ENCODE measurements around the gene CALN1. TPM values are rescaled to one million over a fixed set of nuclear protein-coding genes. Genes with fewer than 3 reads are reported as not detected.

The CALN1 gene
- total and polyA plus RNA-seq, 9 of the 15 experiments (the other 6 are each of a cell fraction or from before 2014, with no cell fraction given) = 1.4 to 7.5 (median 3.3) TPM

DNA sequence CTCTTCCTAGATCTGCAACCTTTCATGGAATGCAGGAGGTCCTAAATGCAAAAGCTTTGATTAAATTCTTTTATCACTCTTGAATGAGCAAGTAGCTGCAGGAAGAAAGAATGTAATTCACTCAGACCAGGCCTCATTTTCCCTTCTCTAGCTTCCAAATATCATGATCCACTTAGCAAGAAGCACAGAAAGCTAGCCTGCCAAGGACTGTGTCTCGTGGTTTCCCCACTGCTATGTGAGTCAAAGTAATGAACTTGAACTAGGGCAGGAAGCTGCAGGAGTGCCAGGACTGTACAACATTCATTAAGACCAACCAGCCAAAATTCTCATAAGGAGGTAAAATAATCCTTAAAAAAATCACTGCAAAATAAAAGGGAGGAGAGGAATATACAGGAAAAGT is 379.2 kb downstream of the CALN1 start:
- H3K9me3 ChIP-seq (replicated peaks; ENCODE audit: control insufficient read depth, insufficient read depth, low read depth, low read length) = no peaks in the 10 kb centered on the region
- in situ Hi-C loops (cut with MboI) = no loop called here
- POLR2A ChIA-PET = interaction anchor here (0.6 to 0.7 kb wide), 2 partner anchors 126 to 1870 kb away, joined by 3 to 4 read pairs; no protein-coding TSS in a partner anchor

GRCh38 chr7:72030994-72031667 is 381.0 kb downstream of the CALN1 start:
- DNase-seq (ENCODE audit: extremely low read depth in 1 of 4, low spot score in 3 of 4) (no peak), ATAC-seq (no peak), FAIRE-seq (no peak)
- BruUV-seq (replicated peaks) = no TSS peak
- H3K36me3 ChIP-seq (ENCODE audit: control insufficient read depth, insufficient read depth, low read length) = no peaks in the 10 kb centered on the region
- H3K4me1 ChIP-seq (replicated peaks in 1 of 2; ENCODE audit: control insufficient read depth in 2 of 2, insufficient read depth in 2 of 2, low read length in 2 of 2) = no peaks in the 10 kb centered on the region
- no peak overlapping the region for H3K9ac ChIP-seq (ENCODE audit: insufficient read depth in 1 of 2, low read depth in 2 of 2, low read length in 2 of 2)
- no peak overlapping the region for H3K4me3 ChIP-seq
- H3K27me3 ChIP-seq (ENCODE audit: control insufficient read depth in 2 of 2, insufficient read depth in 2 of 2, low read length in 2 of 2) = no peaks in the 10 kb centered on the region
- 10% methylated on average over 4 of the region's 4 CpGs for WGBS (ENCODE audit: insufficient coverage, low coverage, missing lambda C conversion rate)
- ChIA-PET CTCF (ENCODE audit: low intra/inter-chr PET ratio) (no interaction called here), POLR2A (no interaction called here)
- no peaks in the 10 kb centered on the region for H3K9me3 ChIP-seq (replicated peaks; ENCODE audit: control insufficient read depth, insufficient read depth, low read depth, low read length)
- no peak overlapping the region for H3K27ac ChIP-seq (ENCODE audit: extremely low read depth, low read depth, low read length)
- H3K79me2 ChIP-seq (ENCODE audit: control insufficient read depth, insufficient read depth, low read length) = no peaks in the 10 kb centered on the region
- in situ Hi-C loops (cut with MboI) = no loop called here
- intact Hi-C loops (cut with micrococcal nuclease) = no loop called here
- no peaks in the 10 kb centered on the region for H3K9me1 ChIP-seq (ENCODE audit: control insufficient read depth, insufficient read depth, low read length)
- no peak overlapping the region for H3K4me2 ChIP-seq (ENCODE audit: insufficient read depth, low read length)
- no peak overlapping the region for H2AFZ ChIP-seq (ENCODE audit: low read depth, low read length)
- H4K20me1 ChIP-seq (replicated peaks; ENCODE audit: control insufficient read depth, insufficient read depth, low read length) = no peaks in the 10 kb centered on the region
- TF ChIP-seq ETV1 (tag; conservative IDR thresholded peaks at IDR 0.05; ENCODE audit: low read depth) (no peak), ELF4 (CRISPR knock-in tag; IDR thresholded peaks at IDR 0.05) (no peak), RREB1 (CRISPR knock-in tag; IDR thresholded peaks at IDR 0.05) (no peak), ARID2 (IDR thresholded peaks at IDR 0.05) (no peak), TRIM25 (IDR thresholded peaks at IDR 0.05; ENCODE audit: borderline replicate concordance) (no peak)

More for the DNA sequence above, 379.2 kb downstream of the CALN1 start:
- Histone ChIP-seq H3K9me1 (ENCODE audit: control insufficient read depth, insufficient read depth, low read length) (no peaks in the 10 kb centered on the region), H4K20me1 (replicated peaks; ENCODE audit: control insufficient read depth, insufficient read depth, low read length) (no peaks in the 10 kb centered on the region), H3K27ac (ENCODE audit: extremely low read depth, low read depth, low read length) (no peak overlapping the region), H3K27me3 (ENCODE audit: control insufficient read depth in 2 of 2, insufficient read depth in 2 of 2, low read length in 2 of 2) (no peaks in the 10 kb centered on the region), H3K36me3 (ENCODE audit: control insufficient read depth, insufficient read depth, low read length) (no peaks in the 10 kb centered on the region), H2AFZ (ENCODE audit: low read depth, low read length) (no peak overlapping the region), H3K4me3 (no peak overlapping the region), H3K4me2 (ENCODE audit: insufficient read depth, low read length) (no peak overlapping the region), H3K9ac (ENCODE audit: insufficient read depth in 1 of 2, low read depth in 2 of 2, low read length in 2 of 2) (no peak overlapping the region), H3K4me1 (replicated peaks in 1 of 2; ENCODE audit: control insufficient read depth in 2 of 2, insufficient read depth in 2 of 2, low read length in 2 of 2) (no peaks in the 10 kb centered on the region), H3K79me2 (ENCODE audit: control insufficient read depth, insufficient read depth, low read length) (no peaks in the 10 kb centered on the region)
- WGBS (ENCODE audit: insufficient coverage, low coverage, missing lambda C conversion rate) = 0% methylated on average over 1 of the region's 1 CpG
- CTCF ChIA-PET (ENCODE audit: low intra/inter-chr PET ratio) = no interaction called here
- DNase-seq (ENCODE audit: extremely low read depth in 1 of 4, low spot score in 3 of 4) (no peak), FAIRE-seq (no peak), ATAC-seq (no peak)
- no peak for TF ChIP-seq MIER1 (IDR thresholded peaks at IDR 0.05; ENCODE audit: low read depth)
- TF ChIP-seq ZNF174 (CRISPR knock-in tag; IDR thresholded peaks at IDR 0.05) = no peak
- no peak for TF ChIP-seq ZBTB8A (IDR thresholded peaks at IDR 0.05; ENCODE audit: partially characterized antibody)
- TF ChIP-seq ARID1B (IDR thresholded peaks at IDR 0.05) = no peak
- no peak for TF ChIP-seq JUND (IDR thresholded peaks at IDR 0.05; ENCODE audit: borderline replicate concordance, low read depth, low read length)
- TF ChIP-seq JUND (tag; IDR thresholded peaks at IDR 0.05; ENCODE audit: borderline replicate concordance, low read depth, low read length) = no peak
- no peak for TF ChIP-seq JUNB (CRISPR knock-in tag; conservative IDR thresholded peaks at IDR 0.05)
- no peak for TF ChIP-seq ZNF431 (CRISPR knock-in tag; IDR thresholded peaks at IDR 0.05)
- intact Hi-C loops (cut with micrococcal nuclease) = no loop called here
- BruUV-seq (replicated peaks) = no TSS peak
